ENCODE measurements around the gene ARHGAP1.
"Not testable (repeated sequence)": the region's sequence is repeated elsewhere in the genome, so short reads cannot be mapped to it uniquely, and the experiment has no call there.

ARHGAP1 gene

GRCh38 chr11:46677991-46678740 is 22.3 kb downstream of the ARHGAP1 start:
- Histone ChIP-seq H3K4me1 (ENCODE audit: insufficient read depth, low read length) (peaks cover 21% of the 10 kb centered on the region; the same call in 1 of the 2 replicates), H3K27ac (ENCODE audit: low read depth, low read length) (no peak overlapping the region), H3K4me3 (ENCODE audit: low read length) (no peak overlapping the region), H3K36me3 (ENCODE audit: insufficient read depth, low read length) (peaks cover 30% of the 10 kb centered on the region), H3K9me3 (ENCODE audit: insufficient read depth, low read depth, low read length) (no peaks in the 10 kb centered on the region), H3K9ac (ENCODE audit: low read depth, low read length) (no peak overlapping the region), H3K27me3 (ENCODE audit: insufficient read depth, low read length) (no peaks in the 10 kb centered on the region)
- 87% methylated on average over 10 of the region's 10 CpGs for WGBS

GRCh38 chr11:46677169-46677568 is 23.2 kb downstream of the ARHGAP1 start:
- Histone ChIP-seq H3K36me3 (ENCODE audit: insufficient read depth, low read length) (peaks cover 40% of the 10 kb centered on the region), H3K27me3 (ENCODE audit: insufficient read depth, low read length) (no peaks in the 10 kb centered on the region), H3K9ac (ENCODE audit: low read depth, low read length) (no peak overlapping the region), H3K9me3 (ENCODE audit: insufficient read depth, low read depth, low read length) (no peaks in the 10 kb centered on the region), H3K4me1 (ENCODE audit: insufficient read depth, low read length) (peaks cover 21% of the 10 kb centered on the region; the same call in 1 of the 2 replicates), H3K4me3 (ENCODE audit: low read length) (no peak overlapping the region), H3K27ac (ENCODE audit: low read depth, low read length) (no peak overlapping the region)
- WGBS, result 88% methylated on average over 8 of the region's 8 CpGs

GRCh38 chr11:46676436-46677158 is 23.8 kb downstream of the ARHGAP1 start:
- Histone ChIP-seq H3K36me3 (ENCODE audit: insufficient read depth, low read length) (peaks cover 46% of the 10 kb centered on the region), H3K4me1 (ENCODE audit: insufficient read depth, low read length) (peaks cover 21% of the 10 kb centered on the region; the same call in 1 of the 2 replicates), H3K27ac (ENCODE audit: low read depth, low read length) (no peak overlapping the region), H3K9ac (ENCODE audit: low read depth, low read length) (no peak overlapping the region), H3K9me3 (ENCODE audit: insufficient read depth, low read depth, low read length) (no peaks in the 10 kb centered on the region), H3K27me3 (ENCODE audit: insufficient read depth, low read length) (no peaks in the 10 kb centered on the region), H3K4me3 (ENCODE audit: low read length) (no peak overlapping the region)
- 93% methylated on average over 15 of the region's 15 CpGs for WGBS

- H3K27ac ChIP-seq (ENCODE audit: low read depth, low read length), result no peak overlapping the region; the same call in 1 of the 2 replicates
- 95% methylated on average over 6 of the region's 7 CpGs for WGBS
- H3K4me1 ChIP-seq (ENCODE audit: insufficient read depth, low read length), result peaks cover 21% of the 10 kb centered on the region; the same call in 1 of the 2 replicates
Observed at GRCh38 chr11:46675949-46676348, 24.5 kb downstream of the ARHGAP1 start.

GRCh38 chr11:46675288-46675851 is 25.0 kb downstream of the ARHGAP1 start:
- WGBS, result 65% methylated on average over 4 of the region's 4 CpGs
- no peak overlapping the region for H3K9ac ChIP-seq (ENCODE audit: low read depth, low read length)
- H3K4me3 ChIP-seq (ENCODE audit: low read length), result no peak overlapping the region
- H3K27me3 ChIP-seq (ENCODE audit: insufficient read depth, low read length), result no peaks in the 10 kb centered on the region
- H3K4me1 ChIP-seq (ENCODE audit: insufficient read depth, low read length), result peaks cover 21% of the 10 kb centered on the region; the same call in 1 of the 2 replicates
- no peaks in the 10 kb centered on the region for H3K9me3 ChIP-seq (ENCODE audit: insufficient read depth, low read depth, low read length)
- peak overlapping the region; percentile 66; the same call in 1 of the 2 replicates for H3K27ac ChIP-seq (ENCODE audit: low read depth, low read length)
- H3K36me3 ChIP-seq (ENCODE audit: insufficient read depth, low read length), result peaks cover 53% of the 10 kb centered on the region

More at GRCh38 chr11:46675949-46676348, 24.5 kb downstream of the ARHGAP1 start:
- Histone ChIP-seq H3K36me3 (ENCODE audit: insufficient read depth, low read length) (peaks cover 48% of the 10 kb centered on the region), H3K9me3 (ENCODE audit: insufficient read depth, low read depth, low read length) (no peaks in the 10 kb centered on the region), H3K4me3 (ENCODE audit: low read length) (no peak overlapping the region), H3K9ac (ENCODE audit: low read depth, low read length) (no peak overlapping the region), H3K27me3 (ENCODE audit: insufficient read depth, low read length) (no peaks in the 10 kb centered on the region)

- no peaks in the 10 kb centered on the region for H3K27me3 ChIP-seq (ENCODE audit: insufficient read depth, low read length)
- peaks cover 51% of the 10 kb centered on the region for H3K36me3 ChIP-seq (ENCODE audit: insufficient read depth, low read length)
- 22% methylated on average over 12 of the region's 12 CpGs for WGBS
- H3K27ac ChIP-seq (ENCODE audit: low read depth, low read length), result peak overlapping the region; percentile 66
- H3K4me3 ChIP-seq (ENCODE audit: low read length), result no peak overlapping the region
- no peaks in the 10 kb centered on the region for H3K9me3 ChIP-seq (ENCODE audit: insufficient read depth, low read depth, low read length)
- H3K4me1 ChIP-seq (ENCODE audit: insufficient read depth, low read length), result peaks cover 21% of the 10 kb centered on the region; the same call in 1 of the 2 replicates
- no peak overlapping the region; the same call in 1 of the 2 replicates for H3K9ac ChIP-seq (ENCODE audit: low read depth, low read length)
Observed at GRCh38 chr11:46674463-46675287, 25.7 kb downstream of the ARHGAP1 start.

- Histone ChIP-seq H3K36me3 (ENCODE audit: insufficient read depth, low read length) (peaks cover 52% of the 10 kb centered on the region), H3K9me3 (ENCODE audit: insufficient read depth, low read depth, low read length) (no peaks in the 10 kb centered on the region), H3K27ac (ENCODE audit: low read depth, low read length) (peak overlapping the region; percentile 66), H3K4me1 (ENCODE audit: insufficient read depth, low read length) (peaks cover 21% of the 10 kb centered on the region; the same call in 1 of the 2 replicates), H3K4me3 (ENCODE audit: low read length) (no peak overlapping the region), H3K9ac (ENCODE audit: low read depth, low read length) (no peak overlapping the region), H3K27me3 (ENCODE audit: insufficient read depth, low read length) (no peaks in the 10 kb centered on the region)
- WGBS, result 86% methylated on average over 6 of the region's 6 CpGs
Observed at GRCh38 chr11:46673713-46674462, 26.5 kb downstream of the ARHGAP1 start.

- H3K9ac ChIP-seq (ENCODE audit: low read depth, low read length), result no peak overlapping the region
- no peak overlapping the region for H3K27ac ChIP-seq (ENCODE audit: low read depth, low read length)
- no peaks in the 10 kb centered on the region for H3K27me3 ChIP-seq (ENCODE audit: insufficient read depth, low read length)
- H3K4me3 ChIP-seq (ENCODE audit: low read length), result no peak overlapping the region
- H3K4me1 ChIP-seq (ENCODE audit: insufficient read depth, low read length), result peaks cover 21% of the 10 kb centered on the region; the same call in 1 of the 2 replicates
- peaks cover 59% of the 10 kb centered on the region for H3K36me3 ChIP-seq (ENCODE audit: insufficient read depth, low read length)
- no peaks in the 10 kb centered on the region for H3K9me3 ChIP-seq (ENCODE audit: insufficient read depth, low read depth, low read length)
- WGBS, result 97% methylated on average over 6 of the region's 7 CpGs
Observed at GRCh38 chr11:46672381-46672839, 28.0 kb downstream of the ARHGAP1 start.

GRCh38 chr11:46671958-46672315 is 28.5 kb downstream of the ARHGAP1 start:
- Histone ChIP-seq H3K27ac (ENCODE audit: low read depth, low read length) (no peak overlapping the region), H3K27me3 (ENCODE audit: insufficient read depth, low read length) (no peaks in the 10 kb centered on the region), H3K4me3 (ENCODE audit: low read length) (no peak overlapping the region), H3K36me3 (ENCODE audit: insufficient read depth, low read length) (peaks cover 62% of the 10 kb centered on the region), H3K9ac (ENCODE audit: low read depth, low read length) (no peak overlapping the region), H3K9me3 (ENCODE audit: insufficient read depth, low read depth, low read length) (no peaks in the 10 kb centered on the region), H3K4me1 (ENCODE audit: insufficient read depth, low read length) (peaks cover 21% of the 10 kb centered on the region; the same call in 1 of the 2 replicates)
- WGBS, result 96% methylated on average over 10 of the region's 10 CpGs

- H3K27ac ChIP-seq (ENCODE audit: low read depth, low read length); H3K4me3 ChIP-seq (ENCODE audit: low read length); H3K9ac ChIP-seq (ENCODE audit: low read depth, low read length); H3K27me3 ChIP-seq (ENCODE audit: insufficient read depth, low read length); H3K9me3 ChIP-seq (ENCODE audit: insufficient read depth, low read depth, low read length): not testable (repeated sequence)
- WGBS, result 88% methylated on average over 2 of the region's 3 CpGs
- Histone ChIP-seq H3K4me1 (ENCODE audit: insufficient read depth, low read length) (peaks cover 17% of the 10 kb centered on the region; the same call in 1 of the 2 replicates), H3K36me3 (ENCODE audit: insufficient read depth, low read length) (peaks cover 75% of the 10 kb centered on the region)
Observed at GRCh38 chr11:46670521-46670920, 29.9 kb downstream of the ARHGAP1 start.
